Hindlimb muscle (tissue), 1 donor: Measurements from ENCODE around the gene COL23A1. TPM values are rescaled to one million over a fixed set of nuclear protein-coding genes. Genes with fewer than 3 reads are reported as not detected.
"Not testable (repeated sequence)": the region's sequence is repeated elsewhere in the genome, so short reads cannot be mapped to it uniquely, and the experiment has no call there.

Experiments
- DNase-seq: peaks from one replicate; pipeline ENCODE4 v3.0.0-alpha.2; 2013
- polyA plus RNA-seq: library from polyadenylated mRNA; unstranded; fragments of 120-200 nt; gene quantifications from one replicate; pipeline ENCODE4 v1.2.1, GENCODE V29; 2013; ENCODE audit not compliant: insufficient read length

COL23A1 gene
- polyA plus RNA-seq, 1 donor: 1.8 TPM

- no peak for DNase-seq
Measured at GRCh38 chr5:178373711-178374110, 216.5 kb downstream of the COL23A1 start.

GRCh38 chr5:178372142-178372571 lies 218.0 kb downstream of the COL23A1 start:
- DNase-seq: peak; percentile 41

- DNase-seq: peak; percentile 31
Measured at GRCh38 chr5:178371362-178372111, 218.7 kb downstream of the COL23A1 start.

GRCh38 chr5:178370102-178370501 lies 220.1 kb downstream of the COL23A1 start:
- DNase-seq: no peak

GRCh38 chr5:178369469-178369868 lies 220.7 kb downstream of the COL23A1 start:
- not testable (repeated sequence) for DNase-seq

- DNase-seq: no peak
Measured at GRCh38 chr5:178368716-178369300, 221.4 kb downstream of the COL23A1 start.

- no peak for DNase-seq
Measured at GRCh38 chr5:178368274-178368673, 221.9 kb downstream of the COL23A1 start.

GRCh38 chr5:178367736-178368120 lies 222.5 kb downstream of the COL23A1 start:
- DNase-seq: no peak

- DNase-seq: no peak
Measured at GRCh38 chr5:178366998-178367735, 223.0 kb downstream of the COL23A1 start.

- no peak for DNase-seq
Measured at GRCh38 chr5:178365501-178366440, 224.4 kb downstream of the COL23A1 start.

- DNase-seq: no peak
Measured at GRCh38 chr5:178364326-178364675, 225.9 kb downstream of the COL23A1 start.

GRCh38 chr5:178363501-178364325 lies 226.5 kb downstream of the COL23A1 start:
- DNase-seq: no peak

GRCh38 chr5:178361657-178362445 lies 228.3 kb downstream of the COL23A1 start:
- DNase-seq: no peak

GRCh38 chr5:178360926-178361235 lies 229.3 kb downstream of the COL23A1 start:
- DNase-seq: no peak

- DNase-seq: no peak
Measured at GRCh38 chr5:178360222-178360925, 229.8 kb downstream of the COL23A1 start.

GRCh38 chr5:178359738-178360137 lies 230.5 kb downstream of the COL23A1 start:
- no peak for DNase-seq

- no peak for DNase-seq
Measured at GRCh38 chr5:178357678-178358077, 232.5 kb downstream of the COL23A1 start.

GRCh38 chr5:178357121-178357521 lies 233.1 kb downstream of the COL23A1 start:
- DNase-seq: no peak

- no peak for DNase-seq
Measured at GRCh38 chr5:178356431-178356872, 233.7 kb downstream of the COL23A1 start.

GRCh38 chr5:178355671-178356070 lies 234.5 kb downstream of the COL23A1 start:
- no peak for DNase-seq
